ENCODE results near the gene FAM174A. TPM values are rescaled to one million over a fixed set of nuclear protein-coding genes. Genes with fewer than 3 reads are reported as not detected.

The FAM174A gene
- total and polyA plus RNA-seq, 2 donors (not counting 1 experiment from before 2014, with no cell fraction given), result 4.3 to 6.1 TPM

GRCh38 chr5:100584069-100584468, 48.9 kb downstream of the FAM174A start:
- intact Hi-C loops (cut with micrococcal nuclease), result no loop called here
- WGBS (ENCODE audit: insufficient coverage), result no CpG with 5 or more reads among the region's 1 CpG
- ATAC-seq (ENCODE audit: low read depth) (no peak), DNase-seq (no peak)
- H3K27me3 ChIP-seq (replicated peaks in 1 of 4; ENCODE audit: control extremely low read depth in 1 of 4, control insufficient read depth in 3 of 4, insufficient read depth in 4 of 4, low read length in 3 of 4), result no peaks in the 10 kb centered on the region
- H3K27ac Mint-ChIP-seq, result no peak overlapping the region
- H3K36me3 ChIP-seq (replicated peaks in 1 of 2; ENCODE audit: control extremely low read depth in 1 of 2, control insufficient read depth in 1 of 2, extremely low read depth in 1 of 2, insufficient read depth in 2 of 2, low read length in 1 of 2), result no peaks in the 10 kb centered on the region
- no peak overlapping the region for H3K27ac ChIP-seq (ENCODE audit: low read length in 2 of 2)
- H3K9me3 Mint-ChIP-seq (ENCODE audit: insufficient read depth), result no peaks in the 10 kb centered on the region
- H3K4me3 Mint-ChIP-seq, result no peak overlapping the region
- peaks cover 0 to 5% of the 10 kb centered on the region in 2 donors for H3K4me1 ChIP-seq (ENCODE audit: control insufficient read depth in 2 of 2, insufficient read depth in 2 of 2, low read length in 2 of 2)
- H4K20me1 ChIP-seq (ENCODE audit: control insufficient read depth, insufficient read depth, low read length, poor library complexity, severe bottlenecking), result no peaks in the 10 kb centered on the region
- H3K4me2 ChIP-seq (replicated peaks; ENCODE audit: low read depth, low read length, poor library complexity, severe bottlenecking), result no peak overlapping the region
- peaks cover 13% of the 10 kb centered on the region for H3K4me1 Mint-ChIP-seq
- H3K9me3 ChIP-seq (ENCODE audit: control extremely low read depth in 1 of 3, control insufficient read depth in 2 of 3, insufficient read depth in 1 of 3, low read length in 2 of 3), result no peaks in the 10 kb centered on the region
- ChIA-PET POLR2A (no interaction called here), CTCF (no interaction called here)
- H3K79me2 ChIP-seq (ENCODE audit: control insufficient read depth, insufficient read depth, low read length), result peaks cover 3% of the 10 kb centered on the region
- no peaks in the 10 kb centered on the region for H3K27me3 Mint-ChIP-seq
- no peak overlapping the region for H2AFZ ChIP-seq (ENCODE audit: insufficient read depth, low read depth, low read length, poor library complexity, severe bottlenecking)
- no peak for TF ChIP-seq EZH2 (IDR thresholded peaks at IDR 0.05; ENCODE audit: borderline replicate concordance, insufficient read depth, low read depth, low read length, poor library complexity, severe bottlenecking)
- TF ChIP-seq CTCF (IDR thresholded peaks at IDR 0.05), result no peak
- H3K9ac ChIP-seq (ENCODE audit: low read length), result no peak overlapping the region
- H3K4me3 ChIP-seq (ENCODE audit: control extremely low read depth in 1 of 5, extremely low read depth in 1 of 5, insufficient read depth in 1 of 5, low read depth in 2 of 5, low read length in 4 of 5), result no peak overlapping the region

GRCh38 chr5:100584889-100585288, 49.7 kb downstream of the FAM174A start:
- intact Hi-C loops (cut with micrococcal nuclease), result no loop called here
- no peaks in the 10 kb centered on the region for H3K36me3 ChIP-seq (replicated peaks in 1 of 2; ENCODE audit: control extremely low read depth in 1 of 2, control insufficient read depth in 1 of 2, extremely low read depth in 1 of 2, insufficient read depth in 2 of 2, low read length in 1 of 2)
- H3K4me1 ChIP-seq (ENCODE audit: control insufficient read depth in 2 of 2, insufficient read depth in 2 of 2, low read length in 2 of 2), result peaks cover 0 to 5% of the 10 kb centered on the region in 2 donors
- no peak overlapping the region for H2AFZ ChIP-seq (ENCODE audit: insufficient read depth, low read depth, low read length, poor library complexity, severe bottlenecking)
- no CpG with 5 or more reads among the region's 5 CpGs for WGBS (ENCODE audit: insufficient coverage)
- DNase-seq (no peak), ATAC-seq (ENCODE audit: low read depth) (no peak)
- POLR2A ChIA-PET, result no interaction called here
- no peak overlapping the region for H3K4me3 ChIP-seq (ENCODE audit: control extremely low read depth in 1 of 5, extremely low read depth in 1 of 5, insufficient read depth in 1 of 5, low read depth in 2 of 5, low read length in 4 of 5)
- H3K4me3 Mint-ChIP-seq, result no peak overlapping the region
- no peak overlapping the region for H3K27ac ChIP-seq (ENCODE audit: low read length in 2 of 2)
- H3K4me1 Mint-ChIP-seq, result peaks cover 13% of the 10 kb centered on the region
- H3K27me3 ChIP-seq (replicated peaks in 1 of 4; ENCODE audit: control extremely low read depth in 1 of 4, control insufficient read depth in 3 of 4, insufficient read depth in 4 of 4, low read length in 3 of 4), result no peaks in the 10 kb centered on the region
- no peaks in the 10 kb centered on the region for H3K9me3 Mint-ChIP-seq (ENCODE audit: insufficient read depth)
- H3K9me3 ChIP-seq (ENCODE audit: control extremely low read depth in 1 of 3, control insufficient read depth in 2 of 3, insufficient read depth in 1 of 3, low read length in 2 of 3), result no peaks in the 10 kb centered on the region
- CTCF ChIA-PET, result no interaction called here
- no peak overlapping the region for H3K9ac ChIP-seq (ENCODE audit: low read length)
- no peaks in the 10 kb centered on the region for H3K27me3 Mint-ChIP-seq
- no peaks in the 10 kb centered on the region for H4K20me1 ChIP-seq (ENCODE audit: control insufficient read depth, insufficient read depth, low read length, poor library complexity, severe bottlenecking)
- H3K27ac Mint-ChIP-seq, result no peak overlapping the region
- peaks cover 3% of the 10 kb centered on the region for H3K79me2 ChIP-seq (ENCODE audit: control insufficient read depth, insufficient read depth, low read length)
- TF ChIP-seq EZH2 (IDR thresholded peaks at IDR 0.05; ENCODE audit: borderline replicate concordance, insufficient read depth, low read depth, low read length, poor library complexity, severe bottlenecking) (no peak), CTCF (IDR thresholded peaks at IDR 0.05) (no peak)
- H3K4me2 ChIP-seq (replicated peaks; ENCODE audit: low read depth, low read length, poor library complexity, severe bottlenecking), result no peak overlapping the region

Data from B cell (primary cell).